Coronary artery (tissue), 2 donors: ENCODE measurements around the gene IRF6.

Source experiments
- DNase-seq: peaks from one replicate; pipeline ENCODE4 v3.0.0-alpha.2; 2017; ENCODE audit warnings: low spot score
- H3K27ac ChIP-seq, 2 donors: fragments of 200-600 bp; sonication (generic); one replicate each; pipeline ENCODE4 v1.5.1; 2016 to 2019
- H3K4me3 ChIP-seq: fragments of 200-600 bp; sonication (generic); 2 replicates; pipeline ENCODE4 v1.5.1; 2016; ENCODE audit warnings: mild to moderate bottlenecking, moderate library complexity
- CTCF ChIP-seq: fragments of 200-600 bp; sonication (generic); IDR thresholded peaks from one replicate; pipeline ENCODE4 v1.5.1; 2019; ENCODE audit warnings: antibody characterized with exemption

IRF6 gene

GRCh38 chr1:209822706-209823105 lies 16.8 kb upstream of the IRF6 start:
- DNase-seq: no peak
- TF ChIP-seq CTCF: no peak
- Histone ChIP-seq H3K27ac (no peak overlapping the region), H3K4me3 (no peak overlapping the region)

DNA sequence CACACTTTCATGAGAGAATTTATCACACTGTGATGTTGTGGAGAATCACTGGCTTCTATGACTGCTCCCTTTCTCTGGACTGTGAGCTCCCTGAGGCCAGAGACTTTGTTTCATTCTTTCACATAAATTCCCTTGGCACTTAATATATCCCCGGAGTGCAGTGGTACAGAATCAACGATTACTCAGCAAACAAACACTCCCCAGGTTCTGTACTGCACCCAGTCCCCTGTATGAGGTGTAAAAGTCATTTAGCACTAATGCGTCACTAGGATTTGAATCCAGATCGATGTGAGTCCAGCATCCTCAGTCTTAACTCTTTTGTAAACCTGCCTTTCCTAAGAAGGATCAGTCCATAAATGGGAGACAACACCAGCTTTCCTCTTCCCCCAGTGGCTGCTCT lies 15.0 kb upstream of the IRF6 start:
- DNase-seq: no peak
- Histone ChIP-seq H3K27ac (no peak overlapping the region), H3K4me3 (no peak overlapping the region)
- TF ChIP-seq CTCF: no peak

DNA sequence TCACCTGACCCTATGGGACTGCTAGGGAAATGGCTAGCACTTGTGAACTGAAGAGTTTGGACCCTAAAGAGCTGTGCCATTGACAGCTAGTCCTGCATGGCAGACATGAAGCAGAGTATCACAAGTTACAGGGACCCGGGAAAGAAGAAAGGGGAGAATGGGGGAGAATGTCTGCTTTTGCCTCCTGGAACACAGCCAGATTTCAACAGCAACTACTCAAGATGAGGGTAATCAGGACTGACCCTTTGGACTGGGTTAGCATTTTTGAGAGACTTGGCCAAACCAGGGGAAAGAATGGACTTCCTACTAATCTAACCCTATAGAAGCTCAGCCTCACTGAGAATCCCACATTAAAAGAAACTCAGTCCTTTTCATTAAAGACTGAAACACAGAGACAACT lies 13.1 kb upstream of the IRF6 start:
- no peak overlapping the region for H3K27ac ChIP-seq
- TF ChIP-seq CTCF: no peak
- H3K4me3 ChIP-seq: no peak overlapping the region
- no peak for DNase-seq

DNA sequence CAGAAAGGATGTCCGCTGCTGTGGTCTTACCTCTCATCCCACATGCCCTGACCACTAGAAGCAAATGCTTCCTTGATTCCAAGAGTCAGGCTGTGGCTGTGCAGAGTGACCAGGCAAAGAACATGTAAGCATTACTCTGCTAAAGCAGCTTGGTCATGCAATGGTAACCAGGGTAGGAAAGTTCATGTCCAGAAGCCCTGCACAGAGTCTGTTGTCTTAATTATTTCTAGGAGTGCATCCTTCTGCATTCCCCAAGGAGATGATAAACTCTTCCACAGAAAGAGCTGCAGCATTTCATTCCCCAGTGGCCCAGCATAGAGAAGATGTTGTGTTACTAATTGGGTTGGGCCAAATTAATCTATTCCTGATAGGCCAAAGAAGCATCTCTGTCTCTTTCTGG lies 11.7 kb upstream of the IRF6 start:
- Histone ChIP-seq H3K27ac (no peak overlapping the region), H3K4me3 (no peak overlapping the region)
- no peak for DNase-seq
- TF ChIP-seq CTCF: no peak

DNA sequence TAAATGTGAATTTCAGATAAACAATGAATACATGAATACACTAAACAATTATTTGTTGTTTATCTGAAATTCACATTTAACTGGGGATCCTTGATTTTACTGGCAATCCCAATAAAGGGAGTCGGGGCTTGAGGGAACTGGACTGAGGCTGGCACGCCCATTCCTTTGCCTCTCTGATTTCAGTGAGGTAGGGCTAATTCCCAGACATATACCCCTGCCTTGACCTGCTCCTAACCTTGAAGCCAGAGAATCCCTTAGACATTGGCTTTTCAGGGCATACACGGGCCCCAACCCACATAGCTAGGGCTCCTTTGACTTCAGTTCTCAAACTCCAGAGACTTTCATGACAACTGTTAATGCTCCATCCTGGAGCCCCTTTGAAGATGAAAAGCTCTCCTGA lies 11.0 kb upstream of the IRF6 start:
- H3K27ac ChIP-seq: no peak overlapping the region
- DNase-seq: no peak
- TF ChIP-seq CTCF: no peak

GRCh38 chr1:209815931-209816341 lies 10.0 kb upstream of the IRF6 start:
- no peak for DNase-seq
- H3K27ac ChIP-seq: no peak overlapping the region
- no peak overlapping the region for H3K4me3 ChIP-seq
- no peak for TF ChIP-seq CTCF

More for the DNA sequence above, 11.0 kb upstream of the IRF6 start:
- no peak overlapping the region for H3K4me3 ChIP-seq

GRCh38 chr1:209815490-209815889 lies 9.5 kb upstream of the IRF6 start:
- no peak for DNase-seq
- TF ChIP-seq CTCF: no peak
- Histone ChIP-seq H3K4me3 (no peak overlapping the region), H3K27ac (no peak overlapping the region)
